HEK293 (cell line): Measurements from ENCODE around the gene RABEP1.
A peak's percentile ranks its signal among the peaks of the same experiment; 100 is the strongest.

Experiments
- CTCF ChIA-PET: fragments of 350-600 bp; formaldehyde crosslinking; extraction: SDS; loops from one replicate; lab custom pipeline; 2021; ENCODE audit warnings: antibody characterized with exemption; lab: Yijun Ruan, JAX
- POLR2A ChIA-PET: fragments of 300-600 bp; formaldehyde crosslinking; extraction: SDS; loops from one replicate; lab custom pipeline; 2020; ENCODE audit warnings: antibody characterized with exemption, inconsistent platforms; lab: Yijun Ruan, JAX
- H3K27ac ChIP-seq: fragments of 200-500 bp; sonication (Bioruptor generic); 2 replicates; pipeline ENCODE4 v1.5.1; 2014; ENCODE audit warnings: low read depth, low read length, control low read depth, inconsistent platforms; ENCODE audit errors: extremely low read depth
- H3K36me3 ChIP-seq, 2 experiments: fragments of 200-500 bp in 1 of 2; sonication (Bioruptor generic) in 1 of 2; 1 replicate in 1 of 2; 2 replicates in 1 of 2; pipeline ENCODE4 v1.5.1; 2014 to 2017; ENCODE audit warnings: inconsistent platforms in 2 of 2, low read length in 2 of 2; ENCODE audit not compliant: control insufficient read depth in 2 of 2, insufficient read depth in 1 of 2
- H3K4me1 ChIP-seq: fragments of 200-500 bp; sonication (Bioruptor generic); 2 replicates; pipeline ENCODE4 v1.5.1; 2014; ENCODE audit warnings: mild to moderate bottlenecking, low read length, inconsistent platforms; ENCODE audit not compliant: control insufficient read depth, insufficient read depth
- H3K4me3 ChIP-seq: 2 replicates; pipeline ENCODE4 v1.5.1; 2011; ENCODE audit warnings: low read depth, mild to moderate bottlenecking, control low read depth, low read length, moderate library complexity
- H3K9me3 ChIP-seq: fragments of 200-500 bp; sonication (Bioruptor generic); 2 replicates; pipeline ENCODE4 v1.5.1; 2014; ENCODE audit warnings: low read depth, low read length, inconsistent platforms; ENCODE audit not compliant: control insufficient read depth, insufficient read depth
- BCL11A ChIP-seq: fragments of 450-650 bp; formaldehyde crosslinking; IDR thresholded peaks from 2 replicates; pipeline ENCODE4 v1.5.1; 2016; ENCODE audit warnings: low read depth, missing biosample characterization, missing genetic modification characterization
- BCL6B ChIP-seq: fragments of 450-650 bp; formaldehyde crosslinking; IDR thresholded peaks from 2 replicates; pipeline ENCODE4 v1.5.1; 2017; ENCODE audit warnings: missing biosample characterization, missing genetic modification characterization
- GFI1B ChIP-seq: fragments of 450-650 bp; formaldehyde crosslinking; IDR thresholded peaks from 2 replicates; pipeline ENCODE4 v1.5.1; 2016; ENCODE audit warnings: missing biosample characterization, missing genetic modification characterization
- GLIS2 ChIP-seq: fragments of 450-650 bp; formaldehyde crosslinking; IDR thresholded peaks from 2 replicates; pipeline ENCODE4 v1.5.1; 2016; ENCODE audit warnings: missing biosample characterization, missing genetic modification characterization
- KLF1 ChIP-seq: fragments of 450-650 bp; formaldehyde crosslinking; IDR thresholded peaks from 2 replicates; pipeline ENCODE4 v1.5.1; 2016; ENCODE audit warnings: missing biosample characterization, missing genetic modification characterization
- MYNN ChIP-seq: fragments of 450-650 bp; formaldehyde crosslinking; IDR thresholded peaks from 2 replicates; pipeline ENCODE4 v1.5.1; 2016; ENCODE audit warnings: missing biosample characterization, missing genetic modification characterization, borderline replicate concordance
- RBAK ChIP-seq: fragments of 450-650 bp; formaldehyde crosslinking; IDR thresholded peaks from 2 replicates; pipeline ENCODE4 v1.5.1; 2016; ENCODE audit warnings: missing biosample characterization, missing genetic modification characterization
- YY1 ChIP-seq: fragments of 450-650 bp; formaldehyde crosslinking; IDR thresholded peaks from 2 replicates; pipeline ENCODE4 v1.5.1; 2018; ENCODE audit warnings: missing biosample characterization, missing genetic modification characterization
- ZBTB20 ChIP-seq: fragments of 450-650 bp; formaldehyde crosslinking; IDR thresholded peaks from 2 replicates; pipeline ENCODE4 v1.5.1; 2016; ENCODE audit warnings: missing biosample characterization, missing genetic modification characterization
- ZFHX2 ChIP-seq: fragments of 450-650 bp; formaldehyde crosslinking; conservative IDR thresholded peaks from 2 replicates; pipeline ENCODE4 v1.5.1; 2016; ENCODE audit warnings: missing biosample characterization, missing genetic modification characterization
- ZIC2 ChIP-seq: fragments of 450-650 bp; formaldehyde crosslinking; IDR thresholded peaks from 2 replicates; pipeline ENCODE4 v1.5.1; 2016; ENCODE audit warnings: missing biosample characterization, missing genetic modification characterization
- ZNF10 ChIP-seq: fragments of 450-650 bp; formaldehyde crosslinking; IDR thresholded peaks from 2 replicates; pipeline ENCODE4 v1.5.1; 2017; ENCODE audit warnings: missing biosample characterization, missing genetic modification characterization
- ZNF132 ChIP-seq: fragments of 450-650 bp; formaldehyde crosslinking; IDR thresholded peaks from 2 replicates; pipeline ENCODE4 v1.5.1; 2017; ENCODE audit warnings: missing biosample characterization, missing genetic modification characterization, borderline replicate concordance
- ZNF155 ChIP-seq: fragments of 450-650 bp; formaldehyde crosslinking; IDR thresholded peaks from 2 replicates; pipeline ENCODE4 v1.5.1; 2016; ENCODE audit warnings: missing biosample characterization, missing genetic modification characterization
- ZNF157 ChIP-seq: fragments of 450-650 bp; formaldehyde crosslinking; IDR thresholded peaks from 2 replicates; pipeline ENCODE4 v1.5.1; 2016; ENCODE audit warnings: missing biosample characterization, missing genetic modification characterization
- ZNF335 ChIP-seq: fragments of 450-650 bp; formaldehyde crosslinking; conservative IDR thresholded peaks from 2 replicates; pipeline ENCODE4 v1.5.1; 2016; ENCODE audit warnings: missing biosample characterization, missing genetic modification characterization
- ZNF341 ChIP-seq: fragments of 450-650 bp; formaldehyde crosslinking; IDR thresholded peaks from 2 replicates; pipeline ENCODE4; 2016; ENCODE audit warnings: low read depth, missing biosample characterization, missing genetic modification characterization
- ZNF394 ChIP-seq: fragments of 450-650 bp; formaldehyde crosslinking; IDR thresholded peaks from 2 replicates; pipeline ENCODE4 v1.5.1; 2016; ENCODE audit warnings: missing biosample characterization, missing genetic modification characterization, mild to moderate bottlenecking, moderate library complexity, borderline replicate concordance
- ZNF571 ChIP-seq: fragments of 450-650 bp; formaldehyde crosslinking; IDR thresholded peaks from 2 replicates; pipeline ENCODE4 v1.5.0; 2017; ENCODE audit warnings: missing biosample characterization, missing genetic modification characterization
- ZNF600 ChIP-seq: fragments of 450-650 bp; formaldehyde crosslinking; IDR thresholded peaks from 2 replicates; pipeline ENCODE4 v1.5.1; 2016; ENCODE audit warnings: missing biosample characterization, missing genetic modification characterization
- ZNF624 ChIP-seq: fragments of 450-650 bp; formaldehyde crosslinking; IDR thresholded peaks from 2 replicates; pipeline ENCODE4 v1.5.1; 2017; ENCODE audit warnings: missing biosample characterization, missing genetic modification characterization
- ZNF677 ChIP-seq: fragments of 450-650 bp; IDR thresholded peaks from 2 replicates; pipeline ENCODE4 v1.5.0; 2018; ENCODE audit warnings: missing biosample characterization, mild to moderate bottlenecking, missing genetic modification characterization, moderate library complexity
- ZNF785 ChIP-seq: fragments of 450-650 bp; formaldehyde crosslinking; IDR thresholded peaks from 2 replicates; pipeline ENCODE4 v1.5.1; 2016; ENCODE audit warnings: missing biosample characterization, missing genetic modification characterization
- ZSCAN30 ChIP-seq: fragments of 450-650 bp; IDR thresholded peaks from 2 replicates; pipeline ENCODE4 v1.5.1; 2018; ENCODE audit warnings: missing biosample characterization, mild to moderate bottlenecking, missing genetic modification characterization, moderate library complexity
- TF ChIP-seq, protein P1 (sequence below): fragments of 450-650 bp; formaldehyde crosslinking; IDR thresholded peaks from 2 replicates; pipeline ENCODE4 v1.5.1; 2016; ENCODE audit warnings: missing biosample characterization, missing genetic modification characterization
- TF ChIP-seq, protein P2 (sequence below): fragments of 450-650 bp; formaldehyde crosslinking; IDR thresholded peaks from 2 replicates; pipeline ENCODE4 v1.5.1; 2016; ENCODE audit warnings: missing biosample characterization, missing genetic modification characterization
- TF ChIP-seq, protein P3 (sequence below): fragments of 450-650 bp; formaldehyde crosslinking; IDR thresholded peaks from 2 replicates; pipeline ENCODE4 v1.5.1; 2016; ENCODE audit warnings: missing biosample characterization, missing genetic modification characterization
- TF ChIP-seq, protein P4 (sequence below): fragments of 450-650 bp; formaldehyde crosslinking; IDR thresholded peaks from 2 replicates; pipeline ENCODE4 v1.5.1; 2016; ENCODE audit warnings: missing biosample characterization, missing genetic modification characterization
- TF ChIP-seq, protein P5 (sequence below): fragments of 450-650 bp; formaldehyde crosslinking; IDR thresholded peaks from 2 replicates; pipeline ENCODE4 v1.5.1; 2016; ENCODE audit warnings: missing biosample characterization, missing genetic modification characterization
- TF ChIP-seq, protein P6 (sequence below): fragments of 450-650 bp; IDR thresholded peaks from 2 replicates; pipeline ENCODE4 v1.5.1; 2018; ENCODE audit warnings: missing biosample characterization, mild to moderate bottlenecking, missing genetic modification characterization

RABEP1 gene

GRCh38 chr17:5282642-5283217 is 646 bp downstream of the RABEP1 start:
- peak overlapping the region; percentile 75 for H3K4me3 ChIP-seq
- H3K4me1 ChIP-seq = peaks cover 21% of the 10 kb centered on the region
- ChIA-PET CTCF (no interaction called here), POLR2A (interaction anchor here (0.6 to 2.0 kb wide), 4 partner anchors 15 to 160 kb away, joined by 3 to 10 read pairs (median 4); partner anchors contain the start of gene NUP88)
- H3K9me3 ChIP-seq = no peaks in the 10 kb centered on the region
- H3K36me3 ChIP-seq = peaks cover 4 to 8% of the 10 kb centered on the region in 2 experiments; a peak in 2 of 3 replicates
- peak overlapping the region; percentile 95 for H3K27ac ChIP-seq
- TF ChIP-seq, protein P1, sequence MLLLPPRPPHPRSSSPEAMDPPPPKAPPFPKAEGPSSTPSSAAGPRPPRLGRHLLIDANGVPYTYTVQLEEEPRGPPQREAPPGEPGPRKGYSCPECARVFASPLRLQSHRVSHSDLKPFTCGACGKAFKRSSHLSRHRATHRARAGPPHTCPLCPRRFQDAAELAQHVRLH (tag by site-specific recombination) = peak; percentile 36; the same call in 1 of the 2 replicates
- TF ChIP-seq, protein P2, sequence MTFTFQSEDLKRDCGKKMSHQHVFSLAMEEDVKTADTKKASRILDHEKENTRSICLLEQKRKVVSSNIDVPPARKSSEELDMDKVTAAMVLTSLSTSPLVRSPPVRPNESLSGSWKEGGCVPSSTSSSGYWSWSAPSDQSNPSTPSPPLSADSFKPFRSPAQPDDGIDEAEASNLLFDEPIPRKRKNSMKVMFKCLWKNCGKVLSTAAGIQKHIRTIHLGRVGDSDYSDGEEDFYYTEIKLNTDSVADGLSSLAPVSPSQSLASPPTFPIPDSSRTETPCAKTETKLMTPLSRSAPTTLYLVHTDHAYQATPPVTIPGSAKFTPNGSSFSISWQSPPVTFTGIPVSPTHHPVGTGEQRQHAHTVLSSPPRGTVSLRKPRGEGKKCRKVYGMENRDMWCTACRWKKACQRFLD = no peak
- TF ChIP-seq YY1 (no peak), BCL6B (no peak), MYNN (tag by site-specific recombination) (no peak), ZNF341 (tag by site-specific recombination) (0 out of 2 replicates have a peak, but pooled peaks have one; percentile 15), ZNF157 (tag by site-specific recombination) (no peak), ZFHX2 (tag by site-specific recombination) (peak; percentile 84), ZNF155 (tag by site-specific recombination) (no peak), ZNF10 (no peak), RBAK (tag by site-specific recombination) (no peak), ZNF600 (tag by site-specific recombination) (no peak), BCL11A (tag by site-specific recombination) (no peak), ZNF132 (tag by site-specific recombination) (no peak), ZNF624 (tag by site-specific recombination) (no peak), ZNF394 (tag by site-specific recombination) (no peak), ZNF335 (tag by site-specific recombination) (peak; percentile 78), GFI1B (tag by site-specific recombination) (0 out of 2 replicates have a peak, but pooled peaks have one; percentile 11), ZBTB20 (tag by site-specific recombination) (no peak), ZIC2 (tag by site-specific recombination) (no peak), GLIS2 (tag by site-specific recombination) (peak; percentile 75), ZNF785 (no peak), ZNF677 (tag by site-specific recombination) (no peak), KLF1 (tag by site-specific recombination) (0 out of 2 replicates have a peak, but pooled peaks have one; percentile 16), ZNF571 (tag by site-specific recombination) (no peak), ZSCAN30 (tag by site-specific recombination) (peak; percentile 36; the same call in 1 of the 2 replicates)
- TF ChIP-seq, protein P3, sequence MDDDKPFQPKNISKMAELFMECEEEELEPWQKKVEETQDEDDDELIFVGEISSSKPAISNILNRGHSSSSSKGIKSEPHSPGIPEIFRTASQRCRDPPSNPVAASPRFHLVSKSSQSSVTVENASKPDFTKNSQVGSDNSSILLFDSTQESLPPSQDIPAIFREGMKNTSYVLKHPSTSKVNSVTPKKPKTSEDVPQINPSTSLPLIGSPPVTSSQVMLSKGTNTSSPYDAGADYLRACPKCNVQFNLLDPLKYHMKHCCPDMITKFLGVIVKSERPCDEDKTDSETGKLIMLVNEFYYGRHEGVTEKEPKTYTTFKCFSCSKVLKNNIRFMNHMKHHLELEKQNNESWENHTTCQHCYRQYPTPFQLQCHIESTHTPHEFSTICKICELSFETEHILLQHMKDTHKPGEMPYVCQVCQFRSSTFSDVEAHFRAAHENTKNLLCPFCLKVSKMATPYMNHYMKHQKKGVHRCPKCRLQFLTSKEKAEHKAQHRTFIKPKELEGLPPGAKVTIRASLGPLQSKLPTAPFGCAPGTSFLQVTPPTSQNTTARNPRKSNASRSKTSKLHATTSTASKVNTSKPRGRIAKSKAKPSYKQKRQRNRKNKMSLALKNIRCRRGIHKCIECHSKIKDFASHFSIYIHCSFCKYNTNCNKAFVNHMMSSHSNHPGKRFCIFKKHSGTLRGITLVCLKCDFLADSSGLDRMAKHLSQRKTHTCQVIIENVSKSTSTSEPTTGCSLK (tag by site-specific recombination) = no peak
- TF ChIP-seq, protein P4, sequence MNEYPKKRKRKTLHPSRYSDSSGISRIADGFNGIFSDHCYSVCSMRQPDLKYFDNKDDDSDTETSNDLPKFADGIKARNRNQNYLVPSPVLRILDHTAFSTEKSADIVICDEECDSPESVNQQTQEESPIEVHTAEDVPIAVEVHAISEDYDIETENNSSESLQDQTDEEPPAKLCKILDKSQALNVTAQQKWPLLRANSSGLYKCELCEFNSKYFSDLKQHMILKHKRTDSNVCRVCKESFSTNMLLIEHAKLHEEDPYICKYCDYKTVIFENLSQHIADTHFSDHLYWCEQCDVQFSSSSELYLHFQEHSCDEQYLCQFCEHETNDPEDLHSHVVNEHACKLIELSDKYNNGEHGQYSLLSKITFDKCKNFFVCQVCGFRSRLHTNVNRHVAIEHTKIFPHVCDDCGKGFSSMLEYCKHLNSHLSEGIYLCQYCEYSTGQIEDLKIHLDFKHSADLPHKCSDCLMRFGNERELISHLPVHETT (tag by site-specific recombination) = no peak
- TF ChIP-seq, protein P5, sequence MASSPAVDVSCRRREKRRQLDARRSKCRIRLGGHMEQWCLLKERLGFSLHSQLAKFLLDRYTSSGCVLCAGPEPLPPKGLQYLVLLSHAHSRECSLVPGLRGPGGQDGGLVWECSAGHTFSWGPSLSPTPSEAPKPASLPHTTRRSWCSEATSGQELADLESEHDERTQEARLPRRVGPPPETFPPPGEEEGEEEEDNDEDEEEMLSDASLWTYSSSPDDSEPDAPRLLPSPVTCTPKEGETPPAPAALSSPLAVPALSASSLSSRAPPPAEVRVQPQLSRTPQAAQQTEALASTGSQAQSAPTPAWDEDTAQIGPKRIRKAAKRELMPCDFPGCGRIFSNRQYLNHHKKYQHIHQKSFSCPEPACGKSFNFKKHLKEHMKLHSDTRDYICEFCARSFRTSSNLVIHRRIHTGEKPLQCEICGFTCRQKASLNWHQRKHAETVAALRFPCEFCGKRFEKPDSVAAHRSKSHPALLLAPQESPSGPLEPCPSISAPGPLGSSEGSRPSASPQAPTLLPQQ = no peak
- TF ChIP-seq, protein P6, sequence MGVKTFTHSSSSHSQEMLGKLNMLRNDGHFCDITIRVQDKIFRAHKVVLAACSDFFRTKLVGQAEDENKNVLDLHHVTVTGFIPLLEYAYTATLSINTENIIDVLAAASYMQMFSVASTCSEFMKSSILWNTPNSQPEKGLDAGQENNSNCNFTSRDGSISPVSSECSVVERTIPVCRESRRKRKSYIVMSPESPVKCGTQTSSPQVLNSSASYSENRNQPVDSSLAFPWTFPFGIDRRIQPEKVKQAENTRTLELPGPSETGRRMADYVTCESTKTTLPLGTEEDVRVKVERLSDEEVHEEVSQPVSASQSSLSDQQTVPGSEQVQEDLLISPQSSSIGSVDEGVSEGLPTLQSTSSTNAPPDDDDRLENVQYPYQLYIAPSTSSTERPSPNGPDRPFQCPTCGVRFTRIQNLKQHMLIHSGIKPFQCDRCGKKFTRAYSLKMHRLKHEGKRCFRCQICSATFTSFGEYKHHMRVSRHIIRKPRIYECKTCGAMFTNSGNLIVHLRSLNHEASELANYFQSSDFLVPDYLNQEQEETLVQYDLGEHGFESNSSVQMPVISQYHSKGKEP = no peak
